Ishikawa (cell line): ENCODE data around the gene MYOF.

Source experiments
- CEBPB ChIP-seq: IDR thresholded peaks from 2 replicates; pipeline ENCODE4 v1.6.1; 2012
- CREB1 ChIP-seq: IDR thresholded peaks from 2 replicates; pipeline ENCODE4 v1.6.1; 2012; ENCODE audit warnings: low read depth
- EGR1 ChIP-seq: IDR thresholded peaks from 2 replicates; pipeline ENCODE4 v1.6.1; 2012
- EP300 ChIP-seq: IDR thresholded peaks from 2 replicates; pipeline ENCODE4 v1.6.1; 2012; ENCODE audit warnings: borderline replicate concordance
- FOXM1 ChIP-seq: IDR thresholded peaks from 2 replicates; pipeline ENCODE4 v1.6.1; 2012; ENCODE audit warnings: low read depth, borderline replicate concordance
- NFIC ChIP-seq: IDR thresholded peaks from 2 replicates; pipeline ENCODE4 v1.6.1; 2012
- RAD21 ChIP-seq: IDR thresholded peaks from 2 replicates; pipeline ENCODE4 v1.6.1; 2012; ENCODE audit warnings: low read depth
- TAF1 ChIP-seq: IDR thresholded peaks from 2 replicates; pipeline ENCODE4 v1.6.1; 2012; ENCODE audit warnings: low read depth, mild to moderate bottlenecking
- TCF12 ChIP-seq: IDR thresholded peaks from 2 replicates; pipeline ENCODE4 v1.6.1; 2012; ENCODE audit warnings: low read depth
- TEAD4 ChIP-seq: IDR thresholded peaks from 2 replicates; pipeline ENCODE4 v1.6.1; 2012
- YY1 ChIP-seq: IDR thresholded peaks from 2 replicates; pipeline ENCODE4 v1.6.1; 2012; ENCODE audit warnings: low read depth
- ZBTB7A ChIP-seq: IDR thresholded peaks from 2 replicates; pipeline ENCODE4 v1.6.1; 2012; ENCODE audit warnings: low read depth
- TF ChIP-seq, protein P1 (sequence below): IDR thresholded peaks from 2 replicates; pipeline ENCODE4 v1.6.1; 2012
- TF ChIP-seq, protein P2 (sequence below): IDR thresholded peaks from 2 replicates; pipeline ENCODE4 v1.6.1; 2012; ENCODE audit warnings: low read depth, mild to moderate bottlenecking
- TF ChIP-seq, protein P3 (sequence below): IDR thresholded peaks from 2 replicates; pipeline ENCODE4 v1.6.1; 2012

The MYOF gene

DNA sequence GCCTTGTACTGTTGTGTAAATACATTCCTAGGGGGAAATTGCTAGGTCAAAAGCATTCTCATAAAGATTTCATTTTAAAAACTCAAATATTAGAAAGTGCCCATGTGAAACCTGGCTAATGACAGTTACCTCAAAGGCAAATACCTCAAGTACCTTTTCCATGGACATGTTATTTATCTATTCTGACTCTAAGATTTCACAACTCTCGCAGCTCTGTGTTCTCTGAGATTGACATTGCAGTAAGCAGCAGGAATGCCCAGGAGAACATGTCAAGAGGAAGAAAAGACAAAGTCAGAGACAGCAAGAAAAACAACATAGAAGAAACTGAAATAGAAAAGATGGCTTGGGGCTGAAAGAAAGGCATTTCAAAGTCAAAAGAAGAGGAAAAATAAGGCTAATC lies 221.0 kb downstream of the MYOF start:
- TF ChIP-seq FOXM1 (no peak), TCF12 (no peak), CREB1 (no peak), NFIC (no peak), RAD21 (no peak), CEBPB (no peak), ZBTB7A (no peak), EP300 (no peak), EGR1 (no peak), TAF1 (no peak), TEAD4 (no peak), YY1 (no peak)
- TF ChIP-seq, protein P1, sequence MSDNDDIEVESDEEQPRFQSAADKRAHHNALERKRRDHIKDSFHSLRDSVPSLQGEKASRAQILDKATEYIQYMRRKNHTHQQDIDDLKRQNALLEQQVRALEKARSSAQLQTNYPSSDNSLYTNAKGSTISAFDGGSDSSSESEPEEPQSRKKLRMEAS = no peak
- TF ChIP-seq, protein P2, sequence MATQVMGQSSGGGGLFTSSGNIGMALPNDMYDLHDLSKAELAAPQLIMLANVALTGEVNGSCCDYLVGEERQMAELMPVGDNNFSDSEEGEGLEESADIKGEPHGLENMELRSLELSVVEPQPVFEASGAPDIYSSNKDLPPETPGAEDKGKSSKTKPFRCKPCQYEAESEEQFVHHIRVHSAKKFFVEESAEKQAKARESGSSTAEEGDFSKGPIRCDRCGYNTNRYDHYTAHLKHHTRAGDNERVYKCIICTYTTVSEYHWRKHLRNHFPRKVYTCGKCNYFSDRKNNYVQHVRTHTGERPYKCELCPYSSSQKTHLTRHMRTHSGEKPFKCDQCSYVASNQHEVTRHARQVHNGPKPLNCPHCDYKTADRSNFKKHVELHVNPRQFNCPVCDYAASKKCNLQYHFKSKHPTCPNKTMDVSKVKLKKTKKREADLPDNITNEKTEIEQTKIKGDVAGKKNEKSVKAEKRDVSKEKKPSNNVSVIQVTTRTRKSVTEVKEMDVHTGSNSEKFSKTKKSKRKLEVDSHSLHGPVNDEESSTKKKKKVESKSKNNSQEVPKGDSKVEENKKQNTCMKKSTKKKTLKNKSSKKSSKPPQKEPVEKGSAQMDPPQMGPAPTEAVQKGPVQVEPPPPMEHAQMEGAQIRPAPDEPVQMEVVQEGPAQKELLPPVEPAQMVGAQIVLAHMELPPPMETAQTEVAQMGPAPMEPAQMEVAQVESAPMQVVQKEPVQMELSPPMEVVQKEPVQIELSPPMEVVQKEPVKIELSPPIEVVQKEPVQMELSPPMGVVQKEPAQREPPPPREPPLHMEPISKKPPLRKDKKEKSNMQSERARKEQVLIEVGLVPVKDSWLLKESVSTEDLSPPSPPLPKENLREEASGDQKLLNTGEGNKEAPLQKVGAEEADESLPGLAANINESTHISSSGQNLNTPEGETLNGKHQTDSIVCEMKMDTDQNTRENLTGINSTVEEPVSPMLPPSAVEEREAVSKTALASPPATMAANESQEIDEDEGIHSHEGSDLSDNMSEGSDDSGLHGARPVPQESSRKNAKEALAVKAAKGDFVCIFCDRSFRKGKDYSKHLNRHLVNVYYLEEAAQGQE = no peak
- TF ChIP-seq, protein P3, sequence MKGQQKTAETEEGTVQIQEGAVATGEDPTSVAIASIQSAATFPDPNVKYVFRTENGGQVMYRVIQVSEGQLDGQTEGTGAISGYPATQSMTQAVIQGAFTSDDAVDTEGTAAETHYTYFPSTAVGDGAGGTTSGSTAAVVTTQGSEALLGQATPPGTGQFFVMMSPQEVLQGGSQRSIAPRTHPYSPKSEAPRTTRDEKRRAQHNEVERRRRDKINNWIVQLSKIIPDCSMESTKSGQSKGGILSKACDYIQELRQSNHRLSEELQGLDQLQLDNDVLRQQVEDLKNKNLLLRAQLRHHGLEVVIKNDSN = no peak

DNA sequence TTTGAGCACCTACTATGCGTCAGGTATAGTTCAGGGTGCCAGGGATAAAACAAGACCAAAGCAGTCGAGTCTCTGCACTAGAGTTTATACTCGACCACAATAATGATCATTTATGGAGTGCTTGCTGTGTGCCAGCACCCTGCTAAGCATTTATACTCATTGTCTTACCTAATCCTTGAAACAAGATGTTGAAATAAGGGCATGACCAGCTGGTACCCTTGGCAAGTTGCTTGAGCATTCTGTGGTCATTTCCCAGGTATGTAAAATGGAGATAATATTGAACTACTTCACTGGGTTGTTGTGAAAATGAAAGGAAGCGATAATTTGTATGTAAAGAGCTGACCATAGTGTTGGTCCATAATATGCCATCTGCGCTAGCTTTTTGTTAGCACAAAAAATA lies 223.0 kb downstream of the MYOF start:
- no peak for TF ChIP-seq TEAD4
- TF ChIP-seq CREB1 = no peak
- TF ChIP-seq EGR1 = no peak
- TF ChIP-seq, protein P3 = no peak
- TF ChIP-seq YY1 = no peak
- TF ChIP-seq EP300 = no peak
- no peak for TF ChIP-seq NFIC
- TF ChIP-seq FOXM1 = no peak
- TF ChIP-seq CEBPB = no peak
- no peak for TF ChIP-seq TAF1
- no peak for TF ChIP-seq ZBTB7A
- TF ChIP-seq, protein P2 = no peak
- TF ChIP-seq RAD21 = no peak
- TF ChIP-seq, protein P1 = no peak
- TF ChIP-seq TCF12 = no peak
